ENCODE data around the gene BLZF1. TPM values are rescaled to one million over a fixed set of nuclear protein-coding genes. Genes with fewer than 3 reads are reported as not detected.

The BLZF1 gene
- total RNA-seq, 1 experiment from 2014 or later = 19.6 TPM

Other genes with a start within 250 kb of the BLZF1 start
- 30.3 TPM for gene NME7, start 398 bp upstream of the BLZF1 start, total RNA-seq (2021; ENCODE audit: unreplicated experiment)
- 0.39 TPM for gene CCDC181, start 59.3 kb downstream of the BLZF1 start, total RNA-seq (2021; ENCODE audit: unreplicated experiment)
- gene SLC19A2, start 117.7 kb downstream of the BLZF1 start, total RNA-seq (2021; ENCODE audit: unreplicated experiment) = 10.8 TPM
- gene F5, start 218.3 kb downstream of the BLZF1 start, total RNA-seq (2021; ENCODE audit: unreplicated experiment) = 0.08 TPM